Measurements from ENCODE around the gene GHR. TPM values are rescaled to one million over a fixed set of nuclear protein-coding genes. Genes with fewer than 3 reads are reported as not detected.

GHR gene
- total and polyA plus RNA-seq, 2 of the 8 experiments (the other 6 are each of a cell fraction or from before 2014, with no cell fraction given) = 0.15 to 0.19 TPM

DNA sequence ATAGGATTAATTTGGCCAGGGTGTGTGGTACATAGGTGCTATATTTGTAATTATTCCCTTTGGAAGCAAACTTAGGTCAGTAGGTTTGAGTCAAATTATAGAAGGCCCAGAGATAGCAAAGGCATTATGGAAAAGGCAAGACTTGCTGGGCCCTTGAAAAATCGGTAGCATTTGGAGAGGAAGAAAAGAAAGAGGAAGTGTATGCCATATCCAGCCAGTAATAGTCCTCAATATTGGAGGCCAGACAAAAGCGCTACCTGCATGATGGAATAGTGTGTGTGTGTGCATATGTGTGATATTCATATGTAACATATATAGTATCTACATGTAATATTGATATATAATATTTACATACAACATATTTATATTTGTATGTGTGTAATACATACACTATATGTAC lies 146.1 kb downstream of the GHR start (continued):
- TF ChIP-seq BRCA1 (IDR thresholded peaks at IDR 0.05; ENCODE audit: low read depth, low read length) = no peak
- TF ChIP-seq PHF8 (conservative IDR thresholded peaks at IDR 0.05; ENCODE audit: low read depth, low read length) = no peak
- TF ChIP-seq KDM1A (IDR thresholded peaks at IDR 0.05; ENCODE audit: borderline replicate concordance, low read length) = no peak
- TF ChIP-seq GTF2F1 (IDR thresholded peaks at IDR 0.05; ENCODE audit: borderline replicate concordance, low read depth, low read length) = no peak

All from H1 (cell line).